Activated CD8-positive, alpha-beta T cell treated with anti-CD3 and anti-CD28 coated beads for 36 hours (primary cell): ENCODE data around the gene EIF6. TPM values are rescaled to one million over a fixed set of nuclear protein-coding genes. Genes with fewer than 3 reads are reported as not detected.

ENCODE experiments used
- ATAC-seq: fragments of 200-7000 bp; cut with Tn5 transposase; one replicate; pipeline ENCODE4 v1.10.0; 2021; ENCODE audit warnings: mild to moderate bottlenecking, moderate library complexity
- CTCF ChIA-PET: fragments of 350-600 bp; sonication (Branson Sonifier 250); formaldehyde crosslinking; loops from one replicate; lab custom pipeline; 2021; ENCODE audit warnings: antibody characterized with exemption; lab: Charles Lee
- POLR2A ChIA-PET: fragments of 350-600 bp; sonication (Branson Sonifier 250); formaldehyde crosslinking; loops from one replicate; lab custom pipeline; 2021; ENCODE audit warnings: antibody characterized with exemption; lab: Charles Lee
- DNase-seq: peaks from one replicate; pipeline ENCODE4 v3.0.0-alpha.2; 2020
- H3K27ac Mint-ChIP-seq: one replicate; pipeline ENCODE4 v1.8.0; 2021; ENCODE audit warnings: mild to moderate bottlenecking, mixed read lengths
- H3K27me3 Mint-ChIP-seq: one replicate; pipeline ENCODE4 v1.8.0; 2021; ENCODE audit warnings: mixed read lengths
- H3K36me3 Mint-ChIP-seq: one replicate; pipeline ENCODE4 v1.8.0; 2021; ENCODE audit warnings: low read depth, mixed read lengths
- H3K4me1 Mint-ChIP-seq: one replicate; pipeline ENCODE4 v1.8.0; 2021; ENCODE audit warnings: low read depth, mixed read lengths
- H3K4me3 Mint-ChIP-seq: one replicate; pipeline ENCODE4 v1.8.0; 2021; ENCODE audit warnings: mild to moderate bottlenecking, moderate library complexity, mixed read lengths
- H3K9me3 Mint-ChIP-seq: one replicate; pipeline ENCODE4 v1.8.0; 2021; ENCODE audit warnings: mixed read lengths
- CTCF ChIP-seq: fragments of 200-600 bp; IDR thresholded peaks from one replicate; pipeline ENCODE4 v1.8.0; 2022; ENCODE audit warnings: antibody characterized with exemption, mild to moderate bottlenecking
- intact Hi-C: fragments of 100-400 bp; cut with micrococcal nuclease; formaldehyde crosslinking; loops from one replicate; pipeline ENCODE4 v1.10.0; 2022
- total RNA-seq, 2 experiments: library from RNA; stranded (reverse); gene quantifications; one replicate each; pipeline ENCODE4 v1.2.3, GENCODE V29; 2021

EIF6 gene
- total RNA-seq, 2 experiments from 2014 or later = 132 to 144 TPM

- Mint-ChIP-seq H3K27ac (no peak overlapping the region), H3K36me3 (no peaks in the 10 kb centered on the region), H3K27me3 (no peaks in the 10 kb centered on the region), H3K4me1 (no peaks in the 10 kb centered on the region), H3K4me3 (no peak overlapping the region), H3K9me3 (no peaks in the 10 kb centered on the region)
- no peak for TF ChIP-seq CTCF
- ChIA-PET CTCF (interaction anchor here (1.4 to 2.9 kb wide), 2 partner anchors 10 to 146 kb away, joined by 4 to 13 read pairs; no protein-coding TSS in a partner anchor), POLR2A (interaction anchor here (1.0 kb wide), 1 partner anchor 10 kb away, joined by 3 read pairs; no protein-coding TSS in a partner anchor)
- intact Hi-C loops = no loop called here
- ATAC-seq (no peak), DNase-seq (no peak)
These were observed 9.0 kb upstream of the EIF6 start for GRCh38 chr20:35293303-35294292.

GRCh38 chr20:35292504-35293285 lies 8.1 kb upstream of the EIF6 start:
- no peak for ATAC-seq
- POLR2A ChIA-PET = no interaction called here
- intact Hi-C loops = no loop called here
- Mint-ChIP-seq H3K27ac (no peak overlapping the region), H3K36me3 (no peaks in the 10 kb centered on the region), H3K4me3 (no peak overlapping the region), H3K9me3 (no peaks in the 10 kb centered on the region), H3K27me3 (no peaks in the 10 kb centered on the region), H3K4me1 (no peaks in the 10 kb centered on the region)
- no peak for TF ChIP-seq CTCF
- CTCF ChIA-PET = interaction anchor here (1.4 to 2.9 kb wide), 3 partner anchors 11 to 147 kb away, joined by 3 to 13 read pairs (median 4); no protein-coding TSS in a partner anchor
- no peak for DNase-seq

GRCh38 chr20:35291654-35292503 lies 7.3 kb upstream of the EIF6 start, which contains the start of gene FAM83C:
FAM83C (minus strand) TSS chr20:35292425; CDS start chr20:35292304, 121 bp downstream.
- Mint-ChIP-seq H3K27ac (no peak within 1 kb of the TSS), H3K9me3 (no peaks in the 10 kb centered on the region), H3K4me3 (no peak within 1 kb of the TSS), H3K27me3 (no peaks in the 10 kb centered on the region), H3K36me3 (no peaks in the 10 kb centered on the region), H3K4me1 (no peaks in the 10 kb centered on the region)
- intact Hi-C loops = no loop called here
- ATAC-seq (no peak), DNase-seq (no peak)
- POLR2A ChIA-PET = interaction anchor here (1.1 kb wide), 1 partner anchor 12 kb away, joined by 3 read pairs; no protein-coding TSS in a partner anchor
- CTCF ChIA-PET = interaction anchor here (1.4 kb wide), 1 partner anchor 12 kb away, joined by 3 read pairs; no protein-coding TSS in a partner anchor
- TF ChIP-seq CTCF = no peak

GRCh38 chr20:35290887-35291417 lies 6.4 kb upstream of the EIF6 start:
- ChIA-PET CTCF (no interaction called here), POLR2A (interaction anchor here (0.9 to 1.1 kb wide), 2 partner anchors 13 kb away, joined by 3 read pairs; partner anchors contain the start of gene MMP24OS)
- Mint-ChIP-seq H3K27me3 (no peaks in the 10 kb centered on the region), H3K27ac (no peak overlapping the region), H3K9me3 (no peaks in the 10 kb centered on the region), H3K36me3 (no peaks in the 10 kb centered on the region), H3K4me3 (no peak overlapping the region), H3K4me1 (peaks cover 2% of the 10 kb centered on the region)
- DNase-seq = no peak
- intact Hi-C loops = no loop called here
- no peak for ATAC-seq
- TF ChIP-seq CTCF = no peak
